Dedifferentiated amniotic fluid mesenchymal stem cell (primary cell): ENCODE results near the gene LRP1B.
"Not testable (repeated sequence)": the region's sequence is repeated elsewhere in the genome, so short reads cannot be mapped to it uniquely, and the experiment has no call there.

Source experiments
- DNase-seq: peaks from one replicate; pipeline ENCODE4 v3.0.0-alpha.2; 2016; ENCODE audit errors: extremely low spot score

The LRP1B gene

DNA sequence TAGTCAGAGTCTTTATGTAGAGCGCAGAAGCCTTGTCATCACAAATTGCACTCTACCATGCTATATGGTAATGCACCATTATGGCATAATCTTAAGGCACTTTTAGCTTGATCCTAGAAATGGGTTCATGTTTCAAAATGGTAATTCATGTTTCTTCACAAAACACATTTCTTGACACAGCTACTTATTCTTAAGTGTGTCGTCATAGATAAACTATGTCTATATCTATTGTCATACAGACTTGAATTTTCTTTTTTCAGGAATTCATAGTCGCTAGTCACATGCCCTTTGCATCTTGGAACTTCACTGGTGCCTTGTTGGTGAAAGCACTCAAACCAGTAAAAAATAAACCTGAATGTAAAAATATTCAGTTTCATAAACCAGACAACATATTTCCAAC is 1578.2 kb downstream of the LRP1B start:
- DNase-seq = no peak

GRCh38 chr2:140551287-140551686 is 1579.5 kb downstream of the LRP1B start:
- DNase-seq = no peak

- DNase-seq = no peak
Observed at GRCh38 chr2:140550821-140551220, 1580.0 kb downstream of the LRP1B start.

GRCh38 chr2:140544769-140545168 is 1586.0 kb downstream of the LRP1B start:
- DNase-seq = not testable (repeated sequence)

- no peak for DNase-seq
Observed at GRCh38 chr2:140542627-140543026, 1588.2 kb downstream of the LRP1B start.

DNA sequence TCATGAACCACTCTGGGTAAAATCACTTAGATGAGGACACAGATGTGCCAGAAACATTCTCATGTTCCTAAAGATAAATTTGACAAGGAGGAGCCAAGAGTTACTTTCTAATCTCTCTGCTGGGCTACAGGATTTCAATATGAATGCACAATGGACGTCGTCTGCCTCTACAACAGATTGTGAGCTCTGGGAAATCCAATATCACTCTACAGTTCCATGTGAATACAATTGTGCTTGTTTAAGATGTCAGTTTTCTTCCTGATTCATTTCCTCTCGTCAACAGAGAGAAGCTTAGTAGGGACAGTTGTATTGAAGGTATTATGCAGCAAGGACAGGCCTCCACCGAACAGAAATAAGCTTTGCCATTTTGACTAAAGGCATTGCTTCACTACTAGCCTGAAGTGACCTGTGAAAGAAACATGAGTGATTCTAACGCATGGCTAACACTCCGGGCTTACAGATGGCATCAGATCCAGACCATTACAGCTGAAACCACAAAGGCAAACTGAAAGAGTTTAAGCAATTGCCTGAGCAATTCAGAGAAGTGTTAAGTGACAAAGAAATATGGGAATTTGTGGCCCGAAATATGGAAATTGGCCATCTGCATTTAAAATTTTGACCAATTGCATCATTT is 1591.5 kb downstream of the LRP1B start:
- peak; percentile 22 for DNase-seq

DNA sequence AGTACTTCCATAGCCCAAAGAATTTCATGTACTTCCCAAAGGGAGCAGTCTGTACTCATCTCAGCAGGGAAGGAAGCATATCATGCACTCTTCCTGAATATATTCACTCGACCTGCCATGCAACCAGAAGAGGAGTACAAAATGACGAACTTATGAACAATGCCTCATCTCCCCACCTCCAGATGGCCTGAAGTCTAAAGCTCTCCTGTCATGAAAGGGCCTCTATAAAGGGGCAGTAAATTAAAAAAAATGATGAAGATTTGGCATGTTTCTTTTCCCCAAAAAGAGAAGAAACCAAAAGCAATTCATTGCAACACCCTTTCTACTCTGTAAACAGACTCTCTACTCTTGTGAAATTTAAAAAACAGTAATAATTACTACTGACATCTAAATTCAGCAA is 1601.1 kb downstream of the LRP1B start:
- no peak for DNase-seq

DNA sequence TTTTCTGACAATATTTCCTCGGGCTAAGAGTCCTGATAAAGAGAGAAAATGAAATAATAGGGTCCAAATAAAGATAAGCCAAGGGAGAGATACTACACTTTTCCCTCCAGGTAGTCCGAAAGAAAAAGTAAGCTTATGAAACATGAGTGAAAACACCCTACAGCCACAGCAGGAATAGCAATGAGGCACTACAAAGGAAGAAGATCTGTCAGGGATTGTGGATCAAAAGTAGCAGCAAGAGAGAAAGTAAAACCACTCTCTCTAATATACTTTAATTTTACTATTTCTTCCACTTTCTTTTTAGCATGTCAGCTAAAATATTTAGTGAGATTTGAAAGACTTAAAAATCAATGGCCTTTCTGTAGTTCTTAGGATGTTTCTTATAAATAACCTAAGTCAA is 1601.8 kb downstream of the LRP1B start:
- DNase-seq = no peak

GRCh38 chr2:140526575-140526974 is 1604.2 kb downstream of the LRP1B start:
- DNase-seq = no peak

GRCh38 chr2:140512106-140512505 is 1618.7 kb downstream of the LRP1B start:
- no peak for DNase-seq

DNA sequence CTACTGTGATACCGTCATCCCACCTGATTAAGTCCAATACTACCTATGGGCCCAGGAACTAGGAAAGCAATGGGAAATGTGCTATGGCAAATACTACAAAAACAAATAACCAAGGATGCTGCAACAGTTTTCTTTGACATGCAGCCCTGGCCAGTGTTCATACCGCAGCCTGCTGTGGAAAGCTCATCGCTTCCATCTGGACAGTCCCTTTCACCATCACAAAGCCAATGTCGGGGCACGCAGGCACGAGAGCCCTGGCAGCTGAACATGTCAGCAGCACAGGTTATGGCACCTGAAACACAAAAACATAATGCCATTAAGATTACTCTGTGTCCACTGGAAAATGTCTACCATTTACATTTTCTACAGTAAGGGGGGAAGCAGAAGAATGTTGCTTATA is 1621.1 kb downstream of the LRP1B start:
- DNase-seq = no peak

GRCh38 chr2:140508756-140509155 is 1622.1 kb downstream of the LRP1B start:
- DNase-seq = no peak

DNA sequence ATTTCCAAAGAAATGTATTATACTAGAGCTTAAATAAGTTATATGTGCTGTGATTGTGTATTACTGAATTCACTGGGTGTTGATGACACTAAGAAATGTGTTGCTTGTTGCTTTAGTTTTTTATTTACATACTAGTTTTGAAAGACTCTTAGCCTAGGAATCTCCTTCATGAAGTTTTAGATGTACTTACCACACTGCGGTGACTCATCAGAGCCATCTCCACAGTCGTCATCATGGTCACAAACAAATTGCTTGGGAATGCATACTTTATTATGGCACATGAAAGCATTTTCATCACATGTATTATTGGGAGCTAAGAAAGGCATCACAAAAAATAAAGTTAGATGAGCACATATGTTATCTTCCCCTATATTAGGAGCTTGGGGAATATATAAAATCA is 1624.2 kb downstream of the LRP1B start:
- peak; percentile 42 for DNase-seq

- no peak for DNase-seq
Observed at GRCh38 chr2:140504601-140505000, 1626.2 kb downstream of the LRP1B start.

DNA sequence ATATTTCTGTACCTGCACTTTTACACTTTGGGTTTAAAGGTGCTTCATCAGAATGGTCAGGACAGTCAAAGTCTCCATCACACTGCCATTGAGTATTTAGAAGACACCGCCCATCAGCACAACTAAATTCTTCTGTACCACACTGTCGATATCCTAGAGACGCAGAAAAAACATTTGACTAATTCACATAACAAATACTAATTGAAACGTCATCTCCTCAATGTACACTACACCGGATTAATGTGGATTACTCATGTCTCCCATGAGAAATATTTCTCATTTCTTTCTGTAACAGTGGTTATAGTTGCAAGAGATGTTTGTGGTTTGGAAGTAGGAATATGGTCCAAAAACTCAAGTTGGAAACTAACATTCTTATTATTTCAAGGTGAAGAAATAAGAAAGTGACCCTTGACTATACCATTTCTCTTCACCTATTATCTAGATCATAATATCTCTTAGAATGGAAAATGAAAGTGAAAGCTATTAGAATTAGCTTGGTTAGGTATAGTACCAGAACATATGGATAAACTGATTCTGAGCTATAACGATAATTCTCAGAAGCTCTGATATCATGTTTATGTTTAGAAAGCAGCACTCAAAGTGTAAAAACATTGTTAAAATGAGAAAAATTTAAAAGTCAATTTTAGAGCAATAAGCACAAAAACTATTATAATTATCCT is 1627.7 kb downstream of the LRP1B start:
- DNase-seq = peak; percentile 80

GRCh38 chr2:140498360-140498759 is 1632.5 kb downstream of the LRP1B start:
- no peak for DNase-seq

GRCh38 chr2:140496714-140497113 is 1634.1 kb downstream of the LRP1B start:
- DNase-seq = no peak

- no peak for DNase-seq
Observed at GRCh38 chr2:140491876-140492275, 1638.9 kb downstream of the LRP1B start.

DNA sequence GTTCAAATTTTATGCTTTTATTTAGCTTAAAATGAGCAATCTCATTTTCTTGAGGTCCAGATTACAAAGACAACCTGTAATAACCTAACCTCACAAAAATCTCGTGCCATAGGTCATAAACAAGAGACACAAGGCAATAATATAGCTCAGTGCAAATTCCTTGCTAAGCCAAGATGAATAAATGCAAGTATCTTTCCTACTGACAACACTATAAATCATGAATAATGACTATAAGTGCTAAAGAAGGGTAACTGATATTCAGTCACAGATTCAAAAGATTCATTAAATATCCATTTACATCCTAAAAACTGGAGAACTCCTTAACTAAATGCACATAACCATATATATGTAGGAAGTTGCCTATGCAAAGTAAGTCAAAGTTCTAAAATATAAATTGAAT is 1641.6 kb downstream of the LRP1B start:
- DNase-seq = no peak

DNA sequence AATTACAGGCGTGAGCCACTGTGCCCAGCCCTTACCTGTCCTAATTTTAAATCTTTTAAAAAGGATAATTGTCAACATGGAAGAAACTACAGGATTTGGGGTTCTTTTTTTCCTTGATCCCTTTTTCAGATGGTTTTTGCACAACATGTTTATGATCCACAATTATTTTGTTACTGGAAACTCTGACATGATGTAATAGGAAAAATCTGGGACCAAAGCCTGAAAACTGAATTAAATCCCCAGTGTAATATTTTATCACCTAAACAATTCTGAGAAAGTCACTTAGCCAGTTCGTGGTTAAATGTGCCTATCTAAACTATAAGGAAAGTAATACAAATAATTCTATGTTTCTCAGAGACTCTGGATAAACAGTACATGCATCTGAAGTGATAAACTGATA is 1649.7 kb downstream of the LRP1B start:
- DNase-seq = no peak

DNA sequence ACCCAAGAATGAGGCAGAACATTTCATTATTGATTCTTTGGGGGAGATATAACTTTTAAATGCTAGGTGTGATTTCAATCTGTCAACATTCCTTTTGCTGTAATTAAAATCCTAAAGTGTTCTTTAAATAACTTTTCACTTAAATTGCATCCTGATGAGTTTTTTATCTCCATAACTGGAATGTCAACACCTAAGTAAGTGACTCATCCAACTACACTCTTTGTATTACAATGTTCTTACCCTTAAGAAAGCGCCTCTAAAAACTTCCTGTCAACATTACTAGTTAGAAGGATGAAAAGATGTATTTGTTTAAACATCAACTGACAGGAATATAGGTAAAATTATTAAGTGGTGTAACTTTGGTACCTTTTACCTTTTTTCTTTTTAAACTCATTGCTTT is 1657.0 kb downstream of the LRP1B start:
- DNase-seq = no peak

GRCh38 chr2:140472676-140473075 is 1658.1 kb downstream of the LRP1B start:
- DNase-seq = no peak

DNA sequence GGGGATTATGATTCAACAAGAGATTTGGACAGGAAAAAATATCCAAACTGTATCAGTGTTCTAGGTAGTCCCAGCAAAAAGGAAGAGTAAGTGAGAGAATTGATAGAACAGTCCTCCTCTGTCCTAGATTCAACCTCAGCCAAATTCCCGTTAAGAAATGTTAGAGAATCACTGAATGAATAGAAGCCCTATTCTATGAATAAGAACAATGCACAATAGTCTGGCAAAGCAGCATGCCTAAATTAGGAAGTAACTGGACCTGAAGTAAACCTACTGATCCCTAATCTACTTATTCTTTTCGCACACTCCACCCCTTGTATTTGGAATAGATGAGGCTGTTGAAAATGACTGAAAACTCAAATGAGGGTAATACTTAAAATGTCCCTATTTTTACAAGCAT is 1665.5 kb downstream of the LRP1B start:
- no peak for DNase-seq

- no peak for DNase-seq
Observed at GRCh38 chr2:140462990-140463389, 1667.8 kb downstream of the LRP1B start.
